ENCODE data around the gene NOL6.

DNA sequence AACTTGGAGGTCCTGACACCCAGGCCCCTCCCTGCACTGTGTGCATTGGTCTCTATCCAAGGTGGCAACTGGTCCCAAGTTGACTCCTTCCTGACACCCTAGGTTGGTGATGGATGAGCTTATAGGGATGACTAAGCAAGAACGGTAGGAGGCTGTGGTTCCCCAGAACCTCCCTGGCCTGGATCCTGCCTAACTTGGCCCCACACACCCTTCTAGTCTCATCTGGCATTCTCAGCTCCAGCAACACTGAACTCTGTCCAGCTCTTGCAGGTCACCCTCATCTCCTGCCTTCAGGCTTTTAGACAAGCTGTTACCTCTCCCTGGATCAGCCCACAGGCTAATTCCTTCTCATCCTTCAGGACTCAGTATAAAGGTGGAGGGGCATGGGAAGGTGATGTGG lies 42.8 kb downstream of the NOL6 start:
- TF ChIP-seq RAD21 (IDR thresholded peaks at IDR 0.05; ENCODE audit: low read depth) (no peak), POLR2A (IDR thresholded peaks at IDR 0.05; ENCODE audit: borderline replicate concordance, extremely low read depth, insufficient read depth, insufficient read length) (no peak), ZFX (IDR thresholded peaks at IDR 0.05) (no peak), EZH2phosphoT487 (IDR thresholded peaks at IDR 0.05; ENCODE audit: borderline replicate concordance) (no peak), TCF7L2 (IDR thresholded peaks at IDR 0.05; ENCODE audit: borderline replicate concordance, extremely low read depth, insufficient read depth, insufficient read length) (no peak), POLR2AphosphoS5 (IDR thresholded peaks at IDR 0.05; ENCODE audit: low read depth, low read length) (no peak), YY1 (IDR thresholded peaks at IDR 0.05; ENCODE audit: extremely low read depth, insufficient replicate concordance, low read depth, low read length) (no peak), SRF (IDR thresholded peaks at IDR 0.05; ENCODE audit: low read depth) (no peak), EZH2 (IDR thresholded peaks at IDR 0.05) (no peak)
- TF ChIP-seq, protein P1, sequence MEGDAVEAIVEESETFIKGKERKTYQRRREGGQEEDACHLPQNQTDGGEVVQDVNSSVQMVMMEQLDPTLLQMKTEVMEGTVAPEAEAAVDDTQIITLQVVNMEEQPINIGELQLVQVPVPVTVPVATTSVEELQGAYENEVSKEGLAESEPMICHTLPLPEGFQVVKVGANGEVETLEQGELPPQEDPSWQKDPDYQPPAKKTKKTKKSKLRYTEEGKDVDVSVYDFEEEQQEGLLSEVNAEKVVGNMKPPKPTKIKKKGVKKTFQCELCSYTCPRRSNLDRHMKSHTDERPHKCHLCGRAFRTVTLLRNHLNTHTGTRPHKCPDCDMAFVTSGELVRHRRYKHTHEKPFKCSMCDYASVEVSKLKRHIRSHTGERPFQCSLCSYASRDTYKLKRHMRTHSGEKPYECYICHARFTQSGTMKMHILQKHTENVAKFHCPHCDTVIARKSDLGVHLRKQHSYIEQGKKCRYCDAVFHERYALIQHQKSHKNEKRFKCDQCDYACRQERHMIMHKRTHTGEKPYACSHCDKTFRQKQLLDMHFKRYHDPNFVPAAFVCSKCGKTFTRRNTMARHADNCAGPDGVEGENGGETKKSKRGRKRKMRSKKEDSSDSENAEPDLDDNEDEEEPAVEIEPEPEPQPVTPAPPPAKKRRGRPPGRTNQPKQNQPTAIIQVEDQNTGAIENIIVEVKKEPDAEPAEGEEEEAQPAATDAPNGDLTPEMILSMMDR (IDR thresholded peaks at IDR 0.05 in 2 of 3, conservative IDR thresholded peaks at IDR 0.05 in 1 of 3; ENCODE audit: borderline replicate concordance in 1 of 3, insufficient read depth in 1 of 3, low read depth in 2 of 3, low read length in 2 of 3) = no peak
- TF ChIP-seq, protein P2, sequence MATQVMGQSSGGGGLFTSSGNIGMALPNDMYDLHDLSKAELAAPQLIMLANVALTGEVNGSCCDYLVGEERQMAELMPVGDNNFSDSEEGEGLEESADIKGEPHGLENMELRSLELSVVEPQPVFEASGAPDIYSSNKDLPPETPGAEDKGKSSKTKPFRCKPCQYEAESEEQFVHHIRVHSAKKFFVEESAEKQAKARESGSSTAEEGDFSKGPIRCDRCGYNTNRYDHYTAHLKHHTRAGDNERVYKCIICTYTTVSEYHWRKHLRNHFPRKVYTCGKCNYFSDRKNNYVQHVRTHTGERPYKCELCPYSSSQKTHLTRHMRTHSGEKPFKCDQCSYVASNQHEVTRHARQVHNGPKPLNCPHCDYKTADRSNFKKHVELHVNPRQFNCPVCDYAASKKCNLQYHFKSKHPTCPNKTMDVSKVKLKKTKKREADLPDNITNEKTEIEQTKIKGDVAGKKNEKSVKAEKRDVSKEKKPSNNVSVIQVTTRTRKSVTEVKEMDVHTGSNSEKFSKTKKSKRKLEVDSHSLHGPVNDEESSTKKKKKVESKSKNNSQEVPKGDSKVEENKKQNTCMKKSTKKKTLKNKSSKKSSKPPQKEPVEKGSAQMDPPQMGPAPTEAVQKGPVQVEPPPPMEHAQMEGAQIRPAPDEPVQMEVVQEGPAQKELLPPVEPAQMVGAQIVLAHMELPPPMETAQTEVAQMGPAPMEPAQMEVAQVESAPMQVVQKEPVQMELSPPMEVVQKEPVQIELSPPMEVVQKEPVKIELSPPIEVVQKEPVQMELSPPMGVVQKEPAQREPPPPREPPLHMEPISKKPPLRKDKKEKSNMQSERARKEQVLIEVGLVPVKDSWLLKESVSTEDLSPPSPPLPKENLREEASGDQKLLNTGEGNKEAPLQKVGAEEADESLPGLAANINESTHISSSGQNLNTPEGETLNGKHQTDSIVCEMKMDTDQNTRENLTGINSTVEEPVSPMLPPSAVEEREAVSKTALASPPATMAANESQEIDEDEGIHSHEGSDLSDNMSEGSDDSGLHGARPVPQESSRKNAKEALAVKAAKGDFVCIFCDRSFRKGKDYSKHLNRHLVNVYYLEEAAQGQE (IDR thresholded peaks at IDR 0.05; ENCODE audit: low read depth) = no peak
- TF ChIP-seq, protein P3, sequence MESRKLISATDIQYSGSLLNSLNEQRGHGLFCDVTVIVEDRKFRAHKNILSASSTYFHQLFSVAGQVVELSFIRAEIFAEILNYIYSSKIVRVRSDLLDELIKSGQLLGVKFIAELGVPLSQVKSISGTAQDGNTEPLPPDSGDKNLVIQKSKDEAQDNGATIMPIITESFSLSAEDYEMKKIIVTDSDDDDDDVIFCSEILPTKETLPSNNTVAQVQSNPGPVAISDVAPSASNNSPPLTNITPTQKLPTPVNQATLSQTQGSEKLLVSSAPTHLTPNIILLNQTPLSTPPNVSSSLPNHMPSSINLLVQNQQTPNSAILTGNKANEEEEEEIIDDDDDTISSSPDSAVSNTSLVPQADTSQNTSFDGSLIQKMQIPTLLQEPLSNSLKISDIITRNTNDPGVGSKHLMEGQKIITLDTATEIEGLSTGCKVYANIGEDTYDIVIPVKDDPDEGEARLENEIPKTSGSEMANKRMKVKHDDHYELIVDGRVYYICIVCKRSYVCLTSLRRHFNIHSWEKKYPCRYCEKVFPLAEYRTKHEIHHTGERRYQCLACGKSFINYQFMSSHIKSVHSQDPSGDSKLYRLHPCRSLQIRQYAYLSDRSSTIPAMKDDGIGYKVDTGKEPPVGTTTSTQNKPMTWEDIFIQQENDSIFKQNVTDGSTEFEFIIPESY (IDR thresholded peaks at IDR 0.05; ENCODE audit: extremely low read depth, insufficient replicate concordance, low read length) = no peak

Data from HCT116 (cell line).